NCI-H774 (cell line): ENCODE measurements around the gene RNASE13.
A peak's percentile ranks its signal among the peaks of the same experiment; 100 is the strongest.
"Not testable (repeated sequence)": the region's sequence is repeated elsewhere in the genome, so short reads cannot be mapped to it uniquely, and the experiment has no call there.

Experiments
- DNase-seq: peaks from one replicate; lab custom pipeline; 2025; lab: John Stamatoyannopoulos, UW

RNASE13 gene

DNA sequence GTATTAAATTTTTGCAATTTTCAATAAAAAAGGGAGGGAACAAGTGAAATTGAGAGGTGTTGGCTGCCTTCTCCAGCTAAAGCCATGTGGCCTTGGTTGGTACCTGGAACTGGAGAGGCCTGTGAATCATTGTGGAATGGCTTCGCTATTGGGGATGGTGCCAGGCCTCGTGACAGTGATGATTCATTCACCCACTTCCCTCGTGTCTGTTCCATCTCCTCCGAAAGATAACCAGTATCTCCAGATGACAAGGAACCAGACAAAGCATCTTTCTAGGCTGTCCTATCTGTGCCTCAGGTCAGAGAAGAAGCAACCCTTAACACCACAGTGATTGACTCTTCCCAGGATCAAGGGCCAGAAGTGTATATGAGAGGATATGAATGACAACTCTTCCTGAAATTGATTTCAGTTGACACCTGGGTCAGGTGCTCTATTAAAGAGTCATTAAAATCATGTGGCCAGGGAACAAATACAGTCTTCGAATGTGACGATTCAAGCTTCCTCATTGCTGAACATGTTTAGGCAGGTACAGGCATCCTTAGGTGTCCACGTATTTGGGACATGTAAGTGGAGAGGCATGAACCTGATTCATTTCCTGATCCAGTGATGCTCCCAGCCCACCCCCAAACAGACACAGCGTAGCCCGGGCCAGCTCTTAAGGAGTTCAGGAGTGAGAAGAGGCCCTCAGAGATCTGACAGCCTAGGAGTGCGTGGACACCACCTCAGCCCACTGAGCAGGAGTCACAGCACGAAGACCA is 7.2 kb upstream of the RNASE13 start, which contains the start of gene RNASE7:
RNASE7 (plus strand) TSS at position 687 of the 758 bp plus-strand sequence. CDS start 631 bp downstream, outside the sequence.
- no peak for DNase-seq

DNA sequence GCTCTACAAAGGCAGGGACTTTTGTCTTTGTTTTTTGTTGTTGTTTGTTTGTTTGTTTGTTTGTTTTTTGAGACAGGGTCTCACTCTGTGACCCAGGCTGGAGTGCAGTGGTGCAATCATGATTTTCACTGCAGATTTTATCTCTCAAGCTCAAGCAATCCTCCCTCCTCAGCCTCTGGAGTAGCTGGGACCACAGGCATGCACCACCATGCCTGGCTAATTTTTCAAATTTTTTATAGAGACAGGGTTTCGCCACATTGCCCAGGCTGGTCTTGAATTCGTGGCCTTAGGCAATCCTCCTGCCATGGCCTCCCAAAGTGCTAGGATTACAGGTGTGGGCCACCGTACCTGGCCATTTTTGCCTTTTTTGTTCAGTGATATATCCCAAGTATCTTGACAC is 6.3 kb upstream of the RNASE13 start:
- not testable (repeated sequence) for DNase-seq

DNA sequence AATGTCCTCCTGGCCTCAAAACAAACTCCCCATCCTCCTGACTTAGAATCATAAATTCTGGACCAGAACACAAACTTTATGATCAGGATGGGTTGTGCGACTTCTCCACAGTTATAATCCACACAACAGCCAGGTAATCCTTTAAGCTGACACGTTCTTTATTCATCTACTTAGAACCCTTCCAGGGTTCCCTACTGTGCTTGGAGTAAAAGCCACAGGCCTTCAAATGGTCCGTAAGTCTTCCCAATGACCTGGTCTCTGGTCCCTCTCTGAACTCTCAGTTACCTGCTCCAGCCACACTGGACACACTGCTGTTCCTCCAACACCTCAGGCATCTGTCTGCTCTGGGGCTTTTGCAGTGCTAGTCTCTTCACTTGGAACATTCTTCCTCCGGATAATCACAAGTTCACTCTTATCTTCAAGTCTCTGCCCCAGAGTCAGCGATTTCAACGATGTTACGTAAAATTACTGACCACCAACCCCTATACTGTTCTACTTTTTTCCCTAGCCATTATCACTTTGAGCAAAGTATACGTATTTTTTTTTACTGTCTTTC is 5.8 kb upstream of the RNASE13 start:
- DNase-seq, result no peak

DNA sequence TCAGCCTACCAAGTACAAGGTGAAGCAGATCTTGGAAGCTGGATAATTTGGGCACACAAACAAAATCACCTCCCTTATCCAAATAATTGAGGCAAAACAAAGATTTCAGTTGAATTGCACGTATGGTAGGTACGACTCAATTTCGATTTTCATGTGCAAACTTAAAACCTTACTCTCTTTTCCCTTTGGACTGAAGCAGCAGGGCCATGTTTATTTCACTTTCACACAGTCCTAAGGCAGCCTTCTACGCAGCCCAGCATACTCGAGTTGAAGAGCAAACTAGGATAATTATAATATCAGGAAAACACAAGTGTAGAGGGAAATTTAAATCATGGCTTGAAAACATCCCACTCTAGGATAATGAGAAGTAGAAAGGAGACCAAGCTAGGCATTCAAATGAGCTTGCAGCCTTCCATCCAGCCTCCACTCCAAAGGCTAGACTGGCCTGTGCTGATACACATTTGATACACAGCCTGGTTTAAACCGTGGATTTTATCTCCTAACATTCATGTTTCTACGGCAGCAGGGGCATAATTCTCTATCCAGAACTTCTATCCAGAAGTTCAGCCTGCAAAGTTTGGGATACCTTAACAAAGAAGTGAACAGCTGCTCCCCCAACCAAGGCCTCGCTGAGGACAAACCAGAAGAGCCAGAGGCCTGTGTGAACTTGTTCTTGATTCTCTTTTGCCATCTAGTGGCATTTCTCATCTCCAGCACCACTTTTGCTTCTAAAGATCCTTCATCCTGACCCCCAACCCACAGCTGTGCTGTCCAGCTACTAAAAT is 5.2 kb upstream of the RNASE13 start:
- DNase-seq, result peak; percentile 21

DNA sequence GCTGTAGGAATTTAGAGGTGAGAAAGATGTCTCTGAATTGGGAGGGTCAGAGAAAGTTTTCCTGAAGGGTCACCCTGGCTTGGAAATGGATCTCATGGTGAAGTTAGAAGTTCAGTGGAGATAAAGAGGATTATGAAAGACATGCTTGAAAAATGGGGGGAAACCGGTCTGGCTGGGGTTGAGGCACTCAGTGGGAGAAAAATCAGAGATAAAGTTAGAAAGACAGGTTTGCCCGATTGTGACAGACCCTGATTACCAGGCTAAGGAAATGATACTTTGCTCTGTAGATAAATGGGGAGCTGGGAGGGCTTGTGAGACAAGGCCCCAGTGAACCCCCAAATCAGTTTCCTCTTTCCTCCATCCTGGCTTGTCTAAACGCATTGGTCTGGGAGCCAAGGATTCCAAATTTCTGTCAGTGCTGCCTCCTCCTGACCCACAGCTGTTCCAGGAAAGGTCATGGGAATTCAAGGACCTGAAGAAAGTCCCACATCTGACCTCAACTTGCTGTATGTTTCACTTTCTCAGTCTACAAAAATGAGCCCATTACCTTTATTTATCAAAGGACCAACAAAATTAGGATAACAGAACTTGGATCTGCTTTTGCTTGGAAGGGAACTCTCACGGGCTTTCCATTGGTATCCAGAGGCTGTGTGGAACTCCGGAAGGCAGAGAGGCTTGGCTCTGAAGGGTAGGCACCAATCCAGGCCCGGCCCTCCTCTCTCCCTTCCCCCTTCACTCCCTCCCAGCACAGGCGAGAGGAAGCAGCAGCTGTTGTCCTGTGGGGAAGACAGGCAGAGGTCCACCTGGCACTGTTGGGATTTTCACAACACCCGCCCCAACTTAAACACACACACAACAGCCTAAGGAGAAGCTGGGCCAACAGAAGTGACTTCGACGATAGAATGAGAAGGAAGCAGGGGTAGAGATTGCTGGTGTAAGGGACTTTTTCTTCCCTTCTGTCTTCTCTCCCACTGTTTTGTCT is 4.1 kb upstream of the RNASE13 start:
- DNase-seq, result peak; percentile 52

DNA sequence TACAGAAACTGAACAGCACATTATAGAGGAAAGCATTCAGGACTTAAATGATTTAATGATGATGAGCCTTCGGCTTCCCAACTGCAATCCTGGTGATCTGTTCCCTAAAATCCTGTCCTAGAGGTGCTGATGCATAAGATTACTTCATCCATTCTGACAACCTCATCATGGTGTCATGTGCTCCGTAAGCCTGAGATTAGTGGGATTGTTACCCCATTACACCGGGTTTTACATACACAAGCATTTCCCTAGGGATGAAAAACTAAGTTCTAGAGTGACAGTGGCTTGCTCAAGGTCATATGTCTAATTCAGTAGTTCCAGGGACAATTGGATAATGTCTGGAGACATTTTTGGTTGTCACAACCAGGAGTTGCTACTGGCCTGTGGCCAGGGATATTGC is 2.5 kb upstream of the RNASE13 start:
- no peak for DNase-seq

DNA sequence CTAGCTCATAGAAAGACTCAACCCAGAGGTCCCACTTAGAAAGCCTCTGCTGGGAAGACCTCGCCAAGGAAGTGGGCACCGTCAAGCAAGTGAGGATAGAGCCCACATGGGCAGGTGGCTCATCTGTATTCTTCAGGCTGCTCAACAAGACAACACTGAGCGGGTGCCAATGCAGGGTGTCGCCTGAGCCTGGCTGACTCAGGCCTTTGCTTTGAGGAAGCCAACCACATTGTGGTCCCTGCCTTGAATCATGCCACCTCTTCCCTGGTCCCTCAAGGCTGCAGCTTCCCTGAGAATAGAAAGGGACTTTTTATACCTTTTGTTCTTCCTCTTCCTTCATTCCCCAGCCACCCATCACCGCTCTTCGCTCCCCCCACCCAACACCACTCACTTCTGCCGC is 2.1 kb upstream of the RNASE13 start:
- DNase-seq, result no peak

DNA sequence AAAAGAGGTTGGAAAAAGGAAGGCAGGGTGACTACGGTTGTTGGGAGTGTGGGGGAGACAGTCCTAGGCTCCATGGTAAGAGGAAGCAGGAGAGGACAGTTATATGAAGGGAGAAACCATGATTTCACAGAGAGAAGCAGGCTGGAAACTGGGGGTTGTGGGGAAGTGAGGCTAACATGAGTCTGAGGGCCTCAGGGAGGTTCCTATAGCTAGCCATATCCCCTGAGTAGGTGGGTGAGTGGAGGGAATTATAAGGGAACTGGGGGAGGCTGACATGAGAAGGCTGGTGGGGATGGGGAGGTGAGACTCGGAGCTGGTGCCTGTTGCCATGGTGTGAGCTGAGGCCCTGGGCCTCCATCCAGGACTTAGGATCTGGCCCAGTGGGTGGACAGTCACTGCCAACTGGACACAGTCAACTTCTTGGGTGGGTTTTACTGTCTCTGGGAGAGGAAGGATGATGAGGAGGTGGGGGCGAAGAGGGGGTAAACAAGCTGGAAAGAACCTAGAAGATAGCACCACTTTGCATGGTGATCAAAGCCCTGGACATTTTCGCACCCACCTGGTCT is 1.4 kb downstream of the RNASE13 start:
- no peak for DNase-seq

DNA sequence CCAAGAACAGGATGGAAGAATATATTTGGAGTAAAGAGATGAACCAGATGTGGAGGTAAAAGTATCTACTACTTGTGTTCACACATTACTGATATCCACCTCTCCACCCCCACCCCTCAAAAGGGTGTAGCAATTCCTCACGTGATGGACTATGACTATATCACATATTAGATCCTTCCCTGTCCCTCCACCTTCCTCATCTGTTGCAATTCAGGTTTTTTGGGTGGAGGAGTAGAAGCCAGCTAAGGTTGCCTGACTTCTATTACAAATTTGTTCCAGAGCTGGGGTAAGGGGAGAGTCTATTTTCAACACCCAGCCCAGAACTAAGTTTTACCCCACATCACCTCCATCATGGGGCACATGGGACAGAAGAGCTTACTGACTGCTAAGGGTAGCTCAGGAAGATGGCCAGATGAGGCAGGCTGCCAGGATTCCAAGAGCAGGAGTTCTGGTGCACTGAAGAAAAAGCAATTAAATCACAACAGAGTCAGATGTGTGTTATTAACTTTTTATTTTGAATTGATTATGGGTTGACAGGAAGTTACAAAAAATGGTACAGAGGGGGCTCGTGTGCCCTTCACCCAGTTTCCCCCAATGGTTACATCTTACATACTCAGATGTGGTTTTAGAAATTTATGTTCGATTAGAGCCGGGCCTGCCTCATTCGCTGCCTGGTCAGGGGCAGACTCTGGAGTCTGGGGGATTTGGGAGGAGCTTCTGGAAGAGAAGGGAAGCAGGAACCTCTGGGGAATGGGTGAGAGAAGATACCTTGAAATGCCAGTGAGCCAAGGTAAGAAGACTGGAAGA is 2.1 kb downstream of the RNASE13 start:
- DNase-seq, result no peak

DNA sequence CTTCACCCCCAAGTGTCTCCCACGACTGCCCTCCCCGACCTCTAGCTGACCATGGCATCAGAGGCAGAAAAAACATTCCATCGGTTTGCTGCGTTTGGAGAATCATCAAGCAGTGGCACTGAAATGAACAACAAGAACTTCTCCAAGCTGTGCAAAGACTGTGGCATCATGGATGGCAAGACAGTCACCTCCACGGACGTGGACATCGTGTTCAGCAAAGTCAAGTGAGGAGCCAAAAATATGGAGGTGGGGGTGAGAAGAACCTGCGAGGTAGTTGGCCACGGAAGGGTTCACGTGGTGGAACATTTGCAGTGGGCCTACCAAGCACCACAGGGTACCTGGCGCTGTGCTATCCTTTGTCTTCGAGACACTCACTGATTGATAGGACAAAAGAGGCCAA is 4.1 kb downstream of the RNASE13 start:
- no peak for DNase-seq

DNA sequence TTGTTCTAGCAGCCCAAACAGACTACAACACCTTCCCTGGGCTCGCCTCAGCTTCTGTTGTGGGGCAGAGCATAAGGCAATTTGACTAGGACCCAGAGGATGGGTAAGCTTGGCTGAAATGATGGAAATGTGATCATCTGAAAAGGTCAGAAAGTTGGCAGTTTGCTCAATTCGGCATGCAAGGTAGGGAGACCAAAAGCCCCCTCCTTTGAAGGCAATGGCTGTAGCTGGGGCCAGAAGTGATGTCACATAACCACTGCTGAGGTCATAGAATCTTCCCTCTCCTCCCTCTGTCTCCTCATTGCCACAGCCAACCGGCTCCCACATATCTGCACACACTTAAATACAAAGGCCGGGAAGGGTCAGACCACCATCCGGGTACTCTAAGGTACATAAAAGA is 4.7 kb downstream of the RNASE13 start, which contains the start of gene TPPP2:
TPPP2 (plus strand) TSS at position 301 of the 400 bp plus-strand sequence. CDS start 365 bp downstream, outside the sequence.
- no peak for DNase-seq

DNA sequence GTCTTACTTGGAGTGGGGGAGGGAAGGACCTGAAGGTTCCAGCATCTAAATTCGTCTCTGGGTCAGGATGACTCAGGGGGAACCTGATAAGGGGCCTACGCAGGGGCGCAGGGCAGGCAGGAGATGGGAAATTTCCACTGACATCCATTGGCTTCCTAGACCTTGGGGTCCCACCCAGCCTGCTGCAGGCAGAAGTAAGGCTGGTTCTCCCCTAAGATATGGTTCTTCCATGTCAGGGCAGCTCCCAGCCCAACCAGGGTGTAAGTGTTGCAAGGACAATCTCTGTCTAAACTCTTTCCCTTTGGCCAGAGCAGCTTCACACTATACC is 7.7 kb downstream of the RNASE13 start:
- no peak for DNase-seq

DNA sequence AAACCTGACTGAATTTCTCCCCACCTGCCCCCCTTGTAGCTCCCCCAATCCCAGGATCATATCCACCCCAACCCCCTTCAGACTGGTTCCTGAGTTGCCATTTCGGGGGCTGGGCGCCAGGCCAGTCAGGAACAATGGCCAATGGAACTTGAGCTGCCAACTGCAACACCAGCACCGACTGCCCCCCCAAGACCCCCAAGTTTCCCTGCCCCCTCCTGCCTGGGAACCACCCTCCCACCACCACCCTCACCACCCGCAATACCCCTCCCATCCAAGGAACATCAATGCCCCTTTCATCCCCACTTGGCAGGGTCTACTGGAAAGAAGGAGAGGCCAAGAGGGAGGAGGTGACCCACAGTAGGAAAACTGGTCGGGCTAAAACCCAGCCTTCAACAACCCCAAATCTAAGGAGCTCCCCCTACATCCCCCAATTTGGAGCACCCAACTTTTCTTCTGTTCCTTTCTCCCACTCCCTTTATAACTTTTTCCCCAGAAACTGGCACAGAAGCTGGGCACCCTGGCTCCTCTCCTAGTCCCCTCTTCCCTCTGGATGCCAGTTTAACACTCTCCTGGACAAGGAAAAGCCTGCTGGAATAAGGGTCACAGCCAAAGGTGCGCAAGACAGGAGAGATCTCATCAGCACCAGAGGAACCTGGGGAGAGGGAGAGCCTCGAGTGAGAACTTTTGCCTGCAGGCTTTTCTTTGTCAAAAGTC is 8.2 kb downstream of the RNASE13 start:
- no peak for DNase-seq

DNA sequence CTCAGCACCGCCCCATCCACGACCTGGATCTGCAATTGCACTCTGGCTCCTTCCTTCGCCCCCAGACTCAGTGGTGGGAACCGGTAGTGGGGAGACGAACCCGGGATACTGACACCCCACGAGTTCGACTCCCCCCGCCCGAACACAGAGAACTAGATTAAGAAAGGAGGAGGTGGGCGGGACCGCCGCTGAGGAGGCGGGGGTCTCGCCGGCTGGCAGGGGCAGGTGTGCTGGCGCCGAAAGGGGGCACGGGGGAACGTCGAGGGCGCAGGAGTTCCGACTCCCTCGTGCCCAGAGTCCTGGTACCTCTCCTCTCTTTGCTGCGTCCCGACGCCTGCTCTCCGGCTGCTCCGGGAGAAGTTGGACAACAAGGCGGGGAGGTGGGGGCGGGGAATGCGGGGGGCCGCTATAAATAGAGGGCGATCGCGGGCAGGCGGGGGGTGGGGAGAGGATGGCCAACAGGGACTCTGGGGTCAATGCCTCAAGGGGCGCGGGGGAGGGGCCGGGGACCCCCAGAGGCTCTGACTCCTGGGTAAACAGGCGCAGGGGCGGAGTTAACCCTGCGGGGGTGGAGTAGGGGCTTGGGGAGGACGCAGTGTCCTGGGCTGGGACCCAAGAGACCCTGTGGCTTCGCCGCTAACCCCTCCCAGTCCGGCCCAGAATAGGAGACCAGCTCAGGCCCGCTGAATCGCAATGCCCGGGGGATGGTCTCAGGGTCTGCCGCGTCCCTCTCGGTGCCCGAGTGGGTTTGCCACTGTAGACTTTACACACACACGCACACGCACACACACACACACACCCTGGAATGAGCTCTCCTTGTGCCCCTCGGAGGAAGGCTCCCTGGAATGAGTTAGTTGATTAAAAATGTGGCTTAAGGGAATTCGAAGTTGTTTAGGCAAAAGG is 9.0 kb downstream of the RNASE13 start:
- DNase-seq, result no peak

DNA sequence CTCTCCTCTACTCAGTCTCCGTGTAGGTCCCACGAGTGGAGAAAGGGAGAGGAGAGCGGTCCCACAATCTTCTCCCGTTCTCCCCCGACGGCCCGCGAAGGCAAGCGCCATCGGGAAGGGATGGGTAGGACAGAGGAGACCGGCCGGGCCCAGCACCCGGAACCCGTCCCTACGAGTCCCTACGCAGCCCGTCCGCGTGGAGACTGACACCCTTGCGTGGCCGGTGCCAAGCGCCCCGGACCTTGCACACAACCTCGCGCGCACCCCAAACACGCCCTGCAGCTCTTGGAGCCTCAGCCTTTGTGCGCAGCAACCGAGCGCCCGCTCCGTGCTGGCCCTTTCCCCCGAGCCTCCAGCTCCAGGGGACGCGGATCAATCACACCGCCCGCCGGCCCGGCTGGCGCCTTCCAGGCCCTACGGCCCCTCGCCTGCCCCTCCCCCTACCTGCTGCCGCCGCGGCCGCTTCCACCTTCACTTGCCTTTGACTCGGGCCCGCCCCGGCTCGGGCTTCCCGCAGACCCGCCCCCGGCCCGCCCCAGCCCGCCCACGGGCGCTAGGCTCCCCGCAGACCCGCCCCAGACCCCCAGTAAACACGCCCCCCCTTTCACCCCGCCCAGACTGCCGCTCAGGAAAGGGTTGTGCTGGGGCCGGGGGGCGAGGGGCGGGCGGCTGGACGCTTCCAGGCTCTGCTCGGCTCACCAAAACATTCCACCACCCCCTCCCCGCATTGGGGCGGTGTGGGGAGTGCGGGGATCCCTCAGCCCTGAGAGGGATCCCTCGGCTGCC is 9.8 kb downstream of the RNASE13 start, which contains the start of gene NDRG2:
NDRG2 (minus strand) TSS at position 477 of the 786 bp plus-strand sequence. CDS start 1,746 bp downstream, outside the sequence.
- DNase-seq, result peak; percentile 42

DNA sequence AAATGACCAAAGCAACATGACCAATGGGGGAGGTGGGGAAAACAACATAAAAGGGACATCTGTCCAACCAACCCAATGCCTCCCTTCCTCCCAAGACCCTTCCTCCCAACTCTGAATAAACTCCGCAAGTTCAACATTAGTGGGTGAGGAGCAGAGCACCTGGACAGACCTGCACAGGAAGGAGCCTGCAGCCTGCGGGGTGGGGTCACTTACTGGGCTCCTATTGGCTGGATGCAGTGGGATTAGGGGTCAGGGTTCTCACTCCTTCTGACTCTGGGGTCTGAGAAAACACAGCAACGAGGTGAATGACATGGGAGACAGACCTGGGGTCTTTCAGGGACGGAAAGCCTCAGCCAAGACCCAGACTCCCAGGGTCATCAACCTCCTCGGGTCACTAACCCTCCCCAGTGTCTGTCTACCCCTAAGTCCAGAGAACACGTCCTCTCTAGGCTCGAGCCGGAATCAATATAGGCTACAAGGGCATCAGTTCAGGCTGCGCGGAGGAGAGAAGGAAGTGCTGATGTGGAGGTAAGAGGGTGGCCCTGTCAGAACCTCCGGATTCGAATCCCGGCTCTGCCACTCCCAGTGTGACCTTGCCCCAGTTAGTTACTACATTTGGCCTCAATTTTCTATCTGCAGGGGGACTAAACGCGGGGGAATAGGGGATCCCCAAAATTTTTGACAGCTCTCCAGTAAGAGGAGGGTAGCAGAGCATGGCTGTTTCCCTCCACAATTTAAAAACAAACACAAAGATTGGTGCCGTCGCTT is 10.6 kb downstream of the RNASE13 start:
- DNase-seq, result no peak

DNA sequence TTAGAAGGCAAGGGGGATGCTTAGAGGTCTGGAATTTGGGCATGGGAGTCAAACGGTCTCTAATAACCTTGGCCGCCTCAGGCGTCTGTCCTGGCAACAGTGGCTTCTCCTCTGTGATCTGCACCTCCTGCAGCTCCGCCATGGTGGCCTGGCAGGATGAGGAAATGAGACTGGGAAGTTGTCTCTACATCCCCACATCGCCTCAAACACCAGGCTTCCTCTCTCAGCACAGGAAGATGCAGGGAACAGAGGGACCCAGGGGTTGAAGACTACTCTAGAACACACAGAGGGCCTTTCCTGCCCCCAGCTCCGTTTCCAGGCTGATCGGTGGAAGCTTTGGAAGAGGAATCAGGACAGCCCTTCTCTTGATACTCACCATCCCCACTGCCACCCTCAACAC is 11.4 kb downstream of the RNASE13 start:
- DNase-seq, result no peak
